UCSD-AML1 (cell line): ENCODE results near the gene TLCD3A.
"Not testable (repeated sequence)": the region's sequence is repeated elsewhere in the genome, so short reads cannot be mapped to it uniquely, and the experiment has no call there.

Experiments used
- DNase-seq: peaks from one replicate; lab custom pipeline; 2025; ENCODE audit not compliant: unreplicated experiment; lab: John Stamatoyannopoulos, UW

The TLCD3A gene

GRCh38 chr17:732067-732901 lies at the start of gene TLCD3A:
Gene TLCD3A (plus strand): TSS chr17:732596. CDS start chr17:732648, 52 bp downstream.
- peak; percentile 44 for DNase-seq

GRCh38 chr17:683040-683439 lies 49.4 kb upstream of the TLCD3A start:
- no peak for DNase-seq

DNA sequence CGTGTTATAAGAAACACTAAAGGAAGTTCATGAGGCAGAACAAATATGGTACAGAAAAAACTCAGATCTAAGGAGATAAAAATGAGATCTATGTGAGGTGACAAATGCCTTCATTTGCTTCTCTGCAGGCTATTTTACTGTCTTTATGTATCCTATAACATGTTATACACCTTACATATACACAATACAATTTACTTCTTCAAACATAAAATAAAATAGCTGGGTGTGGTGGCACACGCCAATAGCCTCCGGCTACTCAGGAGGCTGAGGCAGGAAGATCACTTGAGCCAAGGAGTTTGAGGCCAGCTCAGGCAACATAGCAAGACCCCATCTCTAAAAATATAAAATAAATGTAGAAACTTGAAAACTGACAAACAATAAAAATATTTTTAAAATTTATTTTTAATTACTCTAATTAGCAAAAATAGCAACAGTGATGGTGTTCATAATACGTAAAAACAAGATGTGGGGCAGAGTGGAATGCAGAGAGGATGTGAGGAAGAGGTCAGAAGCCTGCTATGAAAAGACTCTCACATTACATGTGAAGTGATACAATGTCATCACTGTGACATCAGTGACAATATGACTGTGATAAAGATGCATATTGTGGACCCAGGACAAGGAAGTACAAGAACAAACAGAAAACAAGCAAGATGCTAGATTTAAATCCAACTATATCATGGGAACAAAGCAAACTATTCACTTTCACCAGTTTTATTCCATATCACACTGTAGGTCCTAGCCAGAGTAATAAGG lies 48.7 kb upstream of the TLCD3A start:
- no peak for DNase-seq

GRCh38 chr17:685006-685405 lies 47.4 kb upstream of the TLCD3A start:
- no peak for DNase-seq

DNA sequence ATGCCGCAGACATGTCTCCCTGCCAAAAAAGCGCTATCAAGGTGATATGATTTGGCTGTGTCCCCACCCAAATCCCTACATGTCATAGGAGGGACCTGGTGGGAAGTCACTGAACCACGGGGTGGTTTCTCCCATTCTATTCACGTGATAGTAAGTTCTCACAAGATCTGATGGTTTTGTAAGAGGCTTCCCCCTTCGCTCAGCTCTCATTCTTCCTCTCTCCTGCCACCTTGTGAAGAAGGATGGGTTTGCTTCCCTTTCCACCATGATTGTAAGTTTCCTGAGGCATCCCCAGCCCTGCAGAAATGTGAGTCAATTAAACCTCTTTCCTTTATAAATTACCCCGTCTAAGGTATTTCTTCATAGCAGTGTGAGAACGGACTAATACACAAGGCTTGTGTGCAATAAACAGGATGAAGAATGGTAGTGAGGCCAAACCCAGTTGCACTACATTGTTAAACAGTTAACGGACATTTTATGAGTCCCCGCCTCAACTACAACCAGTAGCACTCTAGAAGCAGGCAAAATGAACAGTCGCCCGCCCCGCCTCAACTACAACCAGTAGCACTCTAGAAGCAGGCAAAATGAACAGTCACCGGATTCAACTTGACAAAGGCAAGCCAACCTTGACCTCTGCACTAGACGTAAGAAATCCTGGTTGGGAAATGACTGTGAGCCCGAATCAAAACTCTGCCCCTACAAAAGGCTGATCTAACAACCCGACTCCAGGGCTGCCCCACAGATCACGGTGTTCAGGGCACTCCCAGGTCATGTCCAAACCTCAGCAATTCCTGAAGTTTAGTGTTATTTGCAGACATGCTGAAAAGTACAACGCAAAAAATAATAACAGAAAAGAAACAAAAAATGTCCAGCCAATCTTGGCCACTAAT lies 44.1 kb upstream of the TLCD3A start:
- DNase-seq: peak; percentile 29

DNA sequence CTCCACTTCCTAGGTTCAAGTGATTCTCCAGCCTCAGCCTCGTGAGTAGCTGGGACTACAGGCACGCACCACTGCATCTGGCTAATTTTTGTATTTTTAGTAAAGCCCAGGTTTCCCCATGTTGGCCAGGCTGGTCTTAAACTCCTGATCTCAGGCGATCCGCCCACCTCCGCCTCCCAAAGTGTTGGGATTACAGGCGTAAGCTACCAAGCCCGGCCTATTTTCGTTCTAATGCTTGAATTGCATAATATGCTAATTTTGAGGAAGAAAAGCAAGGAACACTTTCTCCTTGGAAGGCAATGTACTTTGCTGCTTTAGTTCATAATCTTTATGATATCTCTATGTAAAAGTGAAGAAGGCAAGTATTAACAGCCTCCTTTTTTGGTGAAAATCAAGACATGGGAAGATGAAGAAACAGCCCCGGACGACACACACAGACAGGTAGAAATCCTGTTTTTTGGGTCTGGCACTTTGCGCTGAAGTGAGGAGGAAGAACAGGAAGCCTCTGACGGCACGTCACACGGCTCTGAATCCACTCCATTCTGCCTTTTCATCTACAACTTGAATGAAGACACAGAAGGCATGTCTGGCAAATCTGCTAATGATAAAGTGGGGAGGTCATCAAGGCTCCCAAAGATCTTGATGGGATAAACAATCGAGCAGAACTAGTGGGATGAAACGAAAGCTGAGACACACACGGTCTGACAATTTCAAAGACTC lies 42.7 kb upstream of the TLCD3A start:
- no peak for DNase-seq

GRCh38 chr17:690361-690760 lies 42.0 kb upstream of the TLCD3A start:
- DNase-seq: no peak

DNA sequence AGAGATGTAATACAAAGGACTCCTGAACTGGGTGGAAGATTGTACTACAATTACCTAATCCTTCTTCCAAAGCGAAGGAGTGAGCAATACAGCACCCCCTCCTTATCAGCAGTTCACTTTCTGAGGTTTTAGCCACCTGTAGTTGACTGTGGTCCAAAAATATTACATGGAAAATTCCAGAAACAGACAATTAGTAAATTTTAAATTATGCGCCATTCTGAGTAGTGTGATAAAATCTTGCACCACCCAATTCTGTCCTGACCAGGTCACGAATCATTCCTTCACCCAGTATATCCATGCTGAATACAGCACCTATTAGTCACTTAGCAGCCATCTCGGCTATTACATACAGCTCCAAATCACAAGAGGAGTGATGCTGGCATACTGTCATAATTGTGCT lies 41.0 kb upstream of the TLCD3A start:
- no peak for DNase-seq

- DNase-seq: no peak
These were observed 40.3 kb upstream of the TLCD3A start for GRCh38 chr17:692116-692515.

GRCh38 chr17:693791-694638 lies 38.4 kb upstream of the TLCD3A start:
- DNase-seq: no peak

DNA sequence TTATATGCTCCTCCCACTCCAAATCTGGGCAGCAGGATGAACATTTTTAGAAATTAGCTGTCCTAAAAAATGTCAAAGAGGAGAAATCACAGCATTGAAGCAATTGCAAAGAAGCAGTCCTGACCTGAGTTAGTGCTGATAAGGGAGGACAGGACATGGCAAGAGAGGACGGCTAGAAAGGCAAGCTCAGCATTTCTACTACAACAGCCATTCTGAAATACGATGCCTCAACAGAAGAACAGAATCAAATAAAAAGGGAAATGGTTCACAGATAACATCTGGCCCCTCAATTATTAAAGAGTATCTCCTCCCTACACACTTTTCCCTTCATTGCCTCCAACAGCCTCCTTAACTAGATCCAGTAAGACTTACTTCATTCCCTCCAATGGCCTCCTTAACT lies 36.0 kb upstream of the TLCD3A start:
- DNase-seq: no peak

- DNase-seq: no peak
These were observed 34.7 kb upstream of the TLCD3A start for GRCh38 chr17:697682-698081.

DNA sequence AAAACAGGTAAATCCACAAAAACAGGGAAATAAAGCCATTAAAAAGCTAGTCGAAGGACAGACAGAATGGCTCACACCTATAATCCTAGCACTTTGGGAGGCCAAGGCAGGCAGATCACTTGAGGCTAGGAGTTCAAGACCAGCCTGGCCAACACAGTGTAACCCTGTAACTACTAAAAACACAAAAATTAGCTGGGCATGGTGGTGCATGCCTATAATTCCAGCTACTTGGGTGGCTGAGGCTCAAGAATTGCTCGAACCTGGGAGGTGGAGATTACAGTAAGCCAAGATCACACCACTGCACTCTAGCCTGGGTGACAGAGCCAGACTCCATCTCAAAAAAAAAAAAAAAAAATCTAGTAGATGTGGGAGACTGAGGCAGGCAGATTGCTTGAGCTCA lies 34.3 kb upstream of the TLCD3A start:
- not testable (repeated sequence) for DNase-seq

DNA sequence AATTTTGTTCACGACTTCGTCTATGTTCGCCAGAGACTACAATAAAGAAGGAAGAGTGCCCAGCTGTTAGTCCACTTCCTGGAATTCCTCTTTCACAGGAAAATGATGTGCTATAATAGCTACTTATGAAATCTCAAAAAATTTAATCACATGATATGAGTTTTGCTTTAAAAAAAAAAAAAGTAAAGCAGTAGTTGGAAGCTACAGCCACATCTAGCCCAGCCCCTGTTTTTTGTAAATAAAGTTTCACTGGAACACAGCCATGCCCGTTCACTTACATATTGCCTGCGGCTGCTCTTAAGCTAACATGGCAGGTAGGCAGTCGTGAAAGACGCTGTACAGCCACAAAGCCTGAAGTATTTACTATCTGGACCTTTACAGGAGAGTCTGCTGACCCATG lies 33.1 kb upstream of the TLCD3A start:
- no peak for DNase-seq

GRCh38 chr17:700504-701094 lies 31.8 kb upstream of the TLCD3A start:
- DNase-seq: no peak

- DNase-seq: no peak
These were observed 29.1 kb upstream of the TLCD3A start for GRCh38 chr17:703081-703875.

GRCh38 chr17:704111-704864 lies 28.1 kb upstream of the TLCD3A start:
- no peak for DNase-seq

GRCh38 chr17:705011-705410 lies 27.4 kb upstream of the TLCD3A start:
- DNase-seq: no peak
